A549 (cell line): ENCODE measurements around the gene AFAP1. TPM values are rescaled to one million over a fixed set of nuclear protein-coding genes. Genes with fewer than 3 reads are reported as not detected.

Experiments
- ATAC-seq, 2 experiments: fragments of 200-7000 bp in 1 of 2; fragments of >200 bp in 1 of 2; cut with Nextera tagmentation in 1 of 2; cut with Tn5 transposase in 1 of 2; 3 replicates each; pipeline versions ENCODE4 v1.8.0 to v1.9.1; 2018 to 2020; ENCODE audit warnings: mild to moderate bottlenecking in 1 of 2, moderate library complexity in 1 of 2
- CTCF ChIA-PET: fragments of 300-600 bp; sonication (Branson Sonifier 250); formaldehyde crosslinking; extraction: SDS; loops from one replicate; lab custom pipeline; 2021; ENCODE audit warnings: antibody characterized with exemption, inconsistent platforms; lab: Yijun Ruan, JAX
- POLR2A ChIA-PET: fragments of 350-600 bp; formaldehyde crosslinking; extraction: SDS; loops from one replicate; lab custom pipeline; 2021; ENCODE audit warnings: antibody characterized with exemption, inconsistent platforms; lab: Yijun Ruan, JAX
- DNase-seq, 2 experiments: peaks; one replicate each; pipeline versions ENCODE4 v3.0.0 to v3.0.0-alpha.2; 2011 to 2016; ENCODE audit warnings: low read depth in 1 of 2, low spot score in 1 of 2
- FAIRE-seq: peaks from 2 replicates; lab custom pipeline; 2011; peaks lifted over from hg19 to GRCh38; lab: Jason Lieb, UNC
- H3K27ac ChIP-seq, 2 experiments: fragments of >200 bp; sonication (Bioruptor Twin); formaldehyde crosslinking; 3 replicates each; pipeline ENCODE4 v1.5.1; 2016 to 2017
- H3K4me1 ChIP-seq: fragments of >200 bp; sonication (Bioruptor Twin); formaldehyde crosslinking; 3 replicates; pipeline ENCODE4 v1.6.1; 2016
- H3K4me2 ChIP-seq: fragments of >200 bp; sonication (Bioruptor Twin); formaldehyde crosslinking; 3 replicates; pipeline ENCODE4 v1.6.1; 2016
- H3K4me3 ChIP-seq: fragments of >200 bp; sonication (Bioruptor Twin); formaldehyde crosslinking; 3 replicates; pipeline ENCODE4 v1.5.1; 2016
- H3K9me3 ChIP-seq: fragments of >200 bp; sonication (Bioruptor Twin); formaldehyde crosslinking; 3 replicates; pipeline ENCODE4 v1.6.1; 2016
- BHLHE40 ChIP-seq: IDR thresholded peaks from 2 replicates; pipeline ENCODE4 v1.6.1; 2012; ENCODE audit warnings: low read depth, low read length, inconsistent platforms
- CEBPB ChIP-seq, 2 experiments: fragments of >200 bp in 1 of 2; sonication (Bioruptor Twin) in 1 of 2; formaldehyde crosslinking in 1 of 2; IDR thresholded peaks; 2 replicates each; pipeline ENCODE4 v1.6.1; 2012 to 2016
- EP300 ChIP-seq, 2 experiments: fragments of >200 bp; sonication (Bioruptor Twin); formaldehyde crosslinking; IDR thresholded peaks; 2 replicates in 1 of 2; 3 replicates in 1 of 2; pipeline ENCODE4 v1.6.1; 2016 to 2017
- FOSB ChIP-seq: fragments of 250-450 bp; sonication (Bioruptor Pico); IDR thresholded peaks from 2 replicates; pipeline ENCODE4 v1.5.0; 2020; ENCODE audit warnings: mild to moderate bottlenecking, moderate library complexity
- FOSL2 ChIP-seq, 2 experiments: fragments of 450-650 bp in 1 of 2; fragments of >200 bp in 1 of 2; sonication (Bioruptor Twin) in 1 of 2; formaldehyde crosslinking; IDR thresholded peaks; 2 replicates each; pipeline versions ENCODE4 v1.5.0 to v1.6.1; 2016 to 2020; ENCODE audit warnings: mild to moderate bottlenecking in 1 of 2, moderate library complexity in 1 of 2
- HMGXB4 ChIP-seq: fragments of 250-450 bp; sonication (Bioruptor Pico); IDR thresholded peaks from 2 replicates; pipeline ENCODE4 v1.5.0; 2021; ENCODE audit warnings: mild to moderate bottlenecking, moderate library complexity, borderline replicate concordance
- HOXA7 ChIP-seq: fragments of 250-450 bp; sonication (Bioruptor Pico); IDR thresholded peaks from 2 replicates; pipeline ENCODE4 v1.5.0; 2020; ENCODE audit warnings: mild to moderate bottlenecking, moderate library complexity
- NPAS2 ChIP-seq: fragments of 250-450 bp; sonication (Bioruptor Pico); IDR thresholded peaks from 2 replicates; pipeline ENCODE4 v1.8.0; 2022; ENCODE audit warnings: mild to moderate bottlenecking, moderate library complexity, borderline replicate concordance
- PHF8 ChIP-seq: fragments of 200-600 bp; sonication (generic); IDR thresholded peaks from 2 replicates; pipeline ENCODE4 v1.6.1; 2016; ENCODE audit warnings: low read depth, mild to moderate bottlenecking, antibody characterized with exemption, moderate library complexity, borderline replicate concordance
- POLR2A ChIP-seq: IDR thresholded peaks from 2 replicates; pipeline ENCODE4 v1.6.1; 2012; ENCODE audit warnings: mild to moderate bottlenecking, low read length
- POLR2AphosphoS2 ChIP-seq: conservative IDR thresholded peaks from 2 replicates; pipeline ENCODE4 v1.6.1; 2012; ENCODE audit warnings: low read length, improper control_type of control experiment, inconsistent platforms
- RARB ChIP-seq: fragments of 250-450 bp; sonication (Bioruptor Pico); IDR thresholded peaks from 2 replicates; pipeline ENCODE4 v1.8.0; 2021; ENCODE audit warnings: mild to moderate bottlenecking, moderate library complexity
- RCOR1 ChIP-seq: fragments of 150-350 bp; IDR thresholded peaks from 2 replicates; pipeline ENCODE4 v1.6.1; 2014; ENCODE audit warnings: antibody characterized with exemption, low read length, low read depth
- RFX5 ChIP-seq: fragments of 450-650 bp; IDR thresholded peaks from 2 replicates; pipeline ENCODE4 v1.7.1; 2014; ENCODE audit warnings: antibody characterized with exemption, mild to moderate bottlenecking, moderate library complexity
- RNF2 ChIP-seq: fragments of 200-600 bp; sonication (generic); IDR thresholded peaks from 2 replicates; pipeline ENCODE4 v1.6.1; 2016; ENCODE audit warnings: low read depth, mild to moderate bottlenecking, antibody characterized with exemption, moderate library complexity, borderline replicate concordance
- USF2 ChIP-seq: fragments of 450-650 bp; IDR thresholded peaks from 2 replicates; pipeline ENCODE4 v1.6.1; 2014; ENCODE audit warnings: antibody characterized with exemption
- ZSCAN20 ChIP-seq: fragments of 250-450 bp; sonication (Bioruptor Pico); IDR thresholded peaks from 2 replicates; pipeline ENCODE4 v1.8.0; 2022; ENCODE audit warnings: mild to moderate bottlenecking, moderate library complexity
- WGBS: methylation state at CpG from one replicate; pipeline ENCODE4 v1.1.6; 2017; ENCODE audit errors: missing lambda C conversion rate; 5-methylcytosine and 5-hydroxymethylcytosine counted together
- polyA plus RNA-seq, 4 experiments: library from polyadenylated mRNA; depleted of rRNA in 3 of 4; stranded (reverse); fragments of >200 nt; fragmentation: RNase III in 1 of 4; extraction: RNeasy Plus Mini Kit Qiagen cat#74134 plus additional on column Dnase treatment in 1 of 4; gene quantifications; 2 replicates in 3 of 4; 3 replicates in 1 of 4; pipeline ENCODE4 v1.2.3, GENCODE V29; 2011 to 2017
- TF ChIP-seq, protein P1 (sequence below): IDR thresholded peaks from 2 replicates; pipeline ENCODE4 v1.6.1; 2012
- TF ChIP-seq, protein P2 (sequence below): fragments of >200 bp; sonication (Bioruptor Twin); formaldehyde crosslinking; IDR thresholded peaks from 3 replicates; pipeline ENCODE4 v1.6.1; 2016
- TF ChIP-seq, protein P3 (sequence below): IDR thresholded peaks from 2 replicates; pipeline ENCODE4 v1.6.1; 2012

AFAP1 gene
- polyA plus RNA-seq, 2 of the 4 experiments (the other 2 are of a cell fraction) = 25.4 to 29.6 TPM

GRCh38 chr4:7829652-7830580, 109.7 kb downstream of the AFAP1 start:
- no peak for FAIRE-seq
- H3K4me1 ChIP-seq = peaks cover 37% of the 10 kb centered on the region
- no peak for ATAC-seq
- no peaks in the 10 kb centered on the region for H3K9me3 ChIP-seq
- 89% methylated on average over 10 of the region's 10 CpGs for WGBS
- POLR2A ChIA-PET = no interaction called here
- CTCF ChIA-PET = interaction anchor here (0.9 kb wide), 1 partner anchor 14 kb away, joined by 3 read pairs; no protein-coding TSS in a partner anchor
- no peak for DNase-seq
- no peak for TF ChIP-seq RCOR1
- TF ChIP-seq EP300 (IDR thresholded peaks at IDR 0.05) = no peak
- no peak for TF ChIP-seq CEBPB (IDR thresholded peaks at IDR 0.05)
- no peak for TF ChIP-seq NPAS2
- TF ChIP-seq POLR2A = no peak
- no peak for TF ChIP-seq RARB
- no peak for TF ChIP-seq ZSCAN20 (CRISPR knock-in tag)
- TF ChIP-seq, protein P1, sequence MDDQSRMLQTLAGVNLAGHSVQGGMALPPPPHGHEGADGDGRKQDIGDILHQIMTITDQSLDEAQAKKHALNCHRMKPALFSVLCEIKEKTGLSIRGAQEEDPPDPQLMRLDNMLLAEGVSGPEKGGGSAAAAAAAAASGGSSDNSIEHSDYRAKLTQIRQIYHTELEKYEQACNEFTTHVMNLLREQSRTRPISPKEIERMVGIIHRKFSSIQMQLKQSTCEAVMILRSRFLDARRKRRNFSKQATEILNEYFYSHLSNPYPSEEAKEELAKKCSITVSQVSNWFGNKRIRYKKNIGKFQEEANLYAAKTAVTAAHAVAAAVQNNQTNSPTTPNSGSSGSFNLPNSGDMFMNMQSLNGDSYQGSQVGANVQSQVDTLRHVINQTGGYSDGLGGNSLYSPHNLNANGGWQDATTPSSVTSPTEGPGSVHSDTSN = no peak
- no peak for TF ChIP-seq PHF8
- no peak for TF ChIP-seq FOSL2 (IDR thresholded peaks at IDR 0.05)
- no peak for TF ChIP-seq FOSL2 (CRISPR knock-in tag; IDR thresholded peaks at IDR 0.05)
- TF ChIP-seq POLR2AphosphoS2 = no peak
- TF ChIP-seq, protein P2, sequence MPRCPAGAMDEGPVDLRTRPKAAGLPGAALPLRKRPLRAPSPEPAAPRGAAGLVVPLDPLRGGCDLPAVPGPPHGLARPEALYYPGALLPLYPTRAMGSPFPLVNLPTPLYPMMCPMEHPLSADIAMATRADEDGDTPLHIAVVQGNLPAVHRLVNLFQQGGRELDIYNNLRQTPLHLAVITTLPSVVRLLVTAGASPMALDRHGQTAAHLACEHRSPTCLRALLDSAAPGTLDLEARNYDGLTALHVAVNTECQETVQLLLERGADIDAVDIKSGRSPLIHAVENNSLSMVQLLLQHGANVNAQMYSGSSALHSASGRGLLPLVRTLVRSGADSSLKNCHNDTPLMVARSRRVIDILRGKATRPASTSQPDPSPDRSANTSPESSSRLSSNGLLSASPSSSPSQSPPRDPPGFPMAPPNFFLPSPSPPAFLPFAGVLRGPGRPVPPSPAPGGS = no peak
- TF ChIP-seq BHLHE40 = no peak
- TF ChIP-seq, protein P3, sequence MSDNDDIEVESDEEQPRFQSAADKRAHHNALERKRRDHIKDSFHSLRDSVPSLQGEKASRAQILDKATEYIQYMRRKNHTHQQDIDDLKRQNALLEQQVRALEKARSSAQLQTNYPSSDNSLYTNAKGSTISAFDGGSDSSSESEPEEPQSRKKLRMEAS = no peak
- no peak for TF ChIP-seq USF2
- TF ChIP-seq RFX5 = no peak
- no peak for TF ChIP-seq FOSB
- H3K4me3 ChIP-seq = no peak overlapping the region
- no peak overlapping the region for H3K4me2 ChIP-seq
- peak overlapping the region in 1 of 2 experiments; percentile 47; a peak in 3 of 6 replicates for H3K27ac ChIP-seq

DNA sequence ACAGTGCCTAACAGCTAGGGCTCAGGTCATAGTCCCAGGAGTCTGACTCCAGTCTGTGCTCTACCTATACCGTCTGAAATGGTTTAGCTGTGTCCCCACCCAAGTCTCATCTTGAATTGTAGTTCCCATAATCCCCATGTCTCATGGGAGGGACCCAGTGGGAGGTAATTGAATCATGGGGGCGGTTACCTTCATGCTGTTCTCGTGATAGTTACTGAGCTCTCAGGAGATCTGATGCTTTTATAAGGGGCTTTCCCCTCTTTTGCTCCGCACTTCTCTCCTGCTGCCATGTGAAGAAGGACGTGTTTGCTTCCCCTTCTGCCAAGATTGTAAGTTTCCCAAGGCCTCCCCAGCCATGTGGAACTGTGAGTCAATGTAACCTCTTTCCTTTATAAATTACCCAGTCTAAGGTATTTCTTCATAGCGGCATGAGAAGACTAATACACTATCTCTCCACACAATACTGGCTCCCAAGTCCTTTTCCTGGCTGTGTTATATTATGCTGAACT, 110.8 kb downstream of the AFAP1 start:
- ChIA-PET CTCF (interaction anchor here (0.9 to 1.5 kb wide), 3 partner anchors 9 to 25 kb away, joined by 3 to 4 read pairs (median 3); no protein-coding TSS in a partner anchor), POLR2A (no interaction called here)
- Histone ChIP-seq H3K27ac (peak overlapping the region in 1 of 2 experiments; percentile 74; a peak in 4 of 6 replicates), H3K4me1 (peaks cover 47% of the 10 kb centered on the region), H3K9me3 (no peaks in the 10 kb centered on the region), H3K4me2 (peak overlapping the region; percentile 5; the same call in 1 of the 3 replicates), H3K4me3 (no peak overlapping the region)
- WGBS = 79% methylated on average over 6 of the region's 6 CpGs
- no peak for DNase-seq
- FAIRE-seq = no peak
- peak in 1 of 2 experiments; percentile 29; a peak in 1 of 6 replicates for ATAC-seq
- TF ChIP-seq PHF8 = no peak
- TF ChIP-seq RNF2 = no peak
- no peak for TF ChIP-seq HMGXB4 (CRISPR knock-in tag)
- no peak for TF ChIP-seq HOXA7 (CRISPR knock-in tag)
- TF ChIP-seq CEBPB (IDR thresholded peaks at IDR 0.05) = no peak
- no peak for TF ChIP-seq POLR2AphosphoS2
